Measurements from ENCODE around the gene CCDC33.

Gene CCDC33

DNA sequence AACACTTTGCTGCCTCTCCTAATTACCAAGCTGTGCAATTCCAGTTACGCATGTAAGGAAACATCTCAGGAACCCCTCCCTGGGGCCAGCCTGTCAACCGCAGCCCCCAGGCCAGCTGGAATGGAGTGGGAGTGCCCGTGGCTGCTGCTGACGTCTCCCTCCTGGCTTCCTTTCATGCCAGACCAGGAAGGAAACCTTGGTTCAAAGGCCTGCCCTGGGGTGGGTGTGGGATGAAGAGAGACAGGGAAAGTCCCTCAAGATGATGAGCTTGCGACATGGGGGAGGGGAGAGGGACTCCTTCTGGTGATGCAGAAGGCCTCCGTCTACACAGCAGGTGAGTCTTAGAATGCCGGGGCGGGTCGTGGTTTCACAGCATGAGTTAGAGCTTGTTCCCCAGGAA, 142.7 kb downstream of the CCDC33 start:
- peak in 1 of 2 donors; percentile 58 for DNase-seq (ENCODE audit: low read depth in 1 of 2, low spot score in 1 of 2)

DNA sequence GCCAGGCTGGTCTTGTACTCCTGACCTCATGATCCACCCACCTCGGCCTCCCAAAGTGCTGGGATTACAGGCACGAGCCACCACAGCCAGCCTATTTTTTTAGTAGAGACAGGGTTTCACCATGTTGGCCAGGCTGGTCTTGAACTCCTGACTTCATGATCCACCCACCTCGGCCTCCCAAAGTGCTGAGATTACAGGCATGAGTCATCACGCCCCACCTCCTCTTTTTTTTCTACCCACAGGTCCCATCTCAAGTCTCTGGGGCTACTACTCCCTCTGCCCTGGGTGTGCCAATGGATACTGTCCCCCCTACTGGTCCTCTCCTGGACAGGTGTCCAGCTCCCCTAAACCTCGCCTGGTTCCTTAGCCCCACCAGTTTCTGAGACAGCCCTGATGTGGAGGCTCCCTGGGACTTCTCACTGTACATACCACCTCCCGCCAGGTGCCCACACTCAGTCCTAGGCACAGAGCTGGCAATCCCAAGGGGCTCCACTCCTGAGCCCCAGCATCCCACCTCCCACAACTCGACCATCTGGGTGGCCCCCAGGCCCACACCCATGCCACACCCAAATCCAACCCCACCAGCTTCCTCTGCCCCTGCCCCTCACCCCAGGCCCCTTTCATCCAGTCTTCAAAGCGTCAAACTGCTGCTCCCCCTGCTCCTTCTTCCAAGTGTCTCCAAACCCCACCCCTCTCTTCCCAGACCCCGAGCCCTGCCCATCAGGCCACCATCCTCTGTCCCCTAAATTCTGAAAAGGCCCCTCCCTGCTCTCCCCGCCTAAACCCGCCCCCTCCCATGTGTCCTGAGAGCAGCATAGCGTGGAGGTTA, 144.4 kb downstream of the CCDC33 start:
- DNase-seq (ENCODE audit: low read depth in 1 of 2, low spot score in 1 of 2): no peak

GRCh38 chr15:74381190-74381453, 145.0 kb downstream of the CCDC33 start:
- DNase-seq (ENCODE audit: low read depth in 1 of 2, low spot score in 1 of 2): no peak

DNA sequence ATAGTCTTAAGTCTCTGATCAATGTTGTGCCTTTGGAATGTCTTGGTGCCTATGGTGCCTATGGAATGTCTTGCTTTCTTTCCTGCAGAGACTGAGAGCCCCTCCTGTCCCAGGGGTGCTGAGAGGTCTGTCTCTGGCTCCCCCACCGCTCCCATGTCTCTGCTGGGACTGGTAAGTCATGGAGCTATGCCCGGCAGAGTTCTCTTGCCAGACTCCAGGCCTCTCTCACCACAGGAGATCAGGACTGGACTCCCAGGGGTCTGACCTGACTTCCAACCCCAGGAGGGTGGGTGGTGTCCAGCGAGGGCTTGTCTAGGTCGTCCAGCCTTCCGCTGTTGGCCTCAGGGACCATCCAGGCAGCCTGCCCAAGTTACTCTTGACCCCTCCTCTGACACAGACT, 145.4 kb downstream of the CCDC33 start:
- DNase-seq (ENCODE audit: low read depth in 1 of 2, low spot score in 1 of 2): no peak

DNA sequence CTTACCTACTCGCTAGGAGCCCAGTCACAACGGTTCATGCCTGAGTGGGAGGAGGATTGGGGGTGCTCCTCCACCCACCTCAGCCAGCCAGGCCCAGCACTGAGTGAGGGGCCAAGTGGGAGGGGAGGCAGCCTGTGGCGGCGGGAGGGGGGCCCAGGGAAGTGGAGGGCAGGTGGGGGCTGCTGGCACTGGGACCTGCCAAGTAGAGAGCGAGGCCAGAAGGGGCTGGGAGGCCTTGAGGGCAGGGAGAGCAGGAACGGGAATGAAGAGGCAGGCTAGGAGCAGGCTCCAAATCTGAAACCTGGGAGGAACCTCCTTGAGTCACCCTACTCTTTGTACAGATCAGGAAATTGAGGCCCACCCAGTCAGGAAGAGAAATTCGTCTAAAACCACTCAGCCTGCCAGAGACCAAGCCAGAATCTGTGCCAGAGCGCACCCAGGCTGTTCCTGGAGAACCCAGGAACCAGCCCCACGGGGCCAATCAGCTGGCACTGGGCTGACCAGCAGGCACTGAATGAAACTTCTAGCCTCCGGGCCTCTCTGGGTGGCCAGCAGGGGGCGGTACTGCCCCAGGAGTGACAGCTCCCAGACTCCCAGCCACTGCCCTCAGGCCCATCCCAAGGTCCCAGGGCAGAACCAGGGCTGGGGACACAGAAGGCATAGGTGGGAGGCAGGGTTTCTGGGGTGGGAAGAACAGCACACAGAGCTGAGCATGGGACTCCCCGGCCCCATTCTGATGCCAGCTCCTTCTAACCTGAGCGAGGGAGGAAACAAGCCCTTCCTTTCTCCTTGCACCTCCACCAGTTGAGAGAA, 146.1 kb downstream of the CCDC33 start:
- DNase-seq (ENCODE audit: low read depth in 1 of 2, low spot score in 1 of 2): peak; percentile 56 to 63

- DNase-seq (ENCODE audit: low read depth in 1 of 2, low spot score in 1 of 2): no peak
Measured at GRCh38 chr15:74383286-74383685, 147.2 kb downstream of the CCDC33 start.

DNA sequence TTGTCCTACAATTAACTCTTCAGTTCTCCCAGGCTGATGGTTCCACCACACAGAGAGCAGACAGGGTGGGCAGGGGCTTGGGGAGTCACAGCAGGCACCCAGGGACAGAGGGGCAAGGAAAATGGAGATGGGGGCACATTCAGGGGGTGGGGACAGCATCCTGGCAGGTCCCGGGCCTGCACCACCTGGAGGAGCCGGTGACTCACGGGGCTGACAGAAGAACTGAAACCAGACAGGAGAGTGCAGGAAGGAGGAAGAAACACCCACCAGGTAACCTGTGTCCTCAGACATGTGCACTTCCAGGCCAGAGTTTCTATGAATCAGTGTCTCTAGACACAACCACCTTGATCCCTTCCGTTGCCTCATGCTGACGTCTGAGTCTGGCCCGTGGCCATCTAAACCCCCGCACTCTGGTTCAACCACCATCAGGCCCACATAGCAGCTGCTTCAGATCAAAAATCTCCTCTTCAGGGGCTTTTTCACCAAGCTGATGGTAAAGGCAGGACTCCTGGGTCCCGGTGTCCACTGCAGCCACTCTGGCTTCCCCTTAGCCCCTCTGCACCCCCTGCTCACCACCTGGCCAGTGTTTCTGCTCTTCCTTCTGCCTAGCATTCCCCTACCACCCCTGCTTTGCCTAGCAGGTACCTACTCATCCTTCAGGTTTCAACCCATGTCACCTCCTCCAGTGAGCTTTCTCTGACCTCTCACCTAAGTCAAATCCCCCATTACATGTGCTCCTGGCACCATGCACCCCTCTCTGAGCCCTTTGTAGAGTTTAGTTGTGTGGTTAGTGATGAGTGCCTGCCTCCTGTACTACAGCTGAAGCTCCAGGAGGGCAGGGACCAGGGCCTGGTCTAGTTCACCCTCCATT, 147.8 kb downstream of the CCDC33 start:
- peak in 1 of 2 donors; percentile 57 for DNase-seq (ENCODE audit: low read depth in 1 of 2, low spot score in 1 of 2)

DNA sequence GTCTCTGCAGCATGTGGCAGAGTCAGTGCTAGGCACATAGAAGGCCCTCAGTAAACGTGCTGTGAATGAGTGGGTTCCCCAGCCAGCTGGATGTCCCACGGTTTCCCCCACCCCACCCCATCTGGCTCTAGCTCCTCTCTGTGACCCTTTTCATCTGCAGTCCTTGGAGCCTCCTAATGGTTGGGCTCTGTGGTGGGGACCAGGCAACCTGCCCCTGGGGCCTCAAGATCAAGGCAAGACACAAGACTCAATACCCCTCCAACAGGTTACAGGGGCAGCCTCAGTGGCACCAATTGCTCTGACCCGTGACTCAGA, 148.4 kb downstream of the CCDC33 start:
- DNase-seq (ENCODE audit: low read depth in 1 of 2, low spot score in 1 of 2): no peak

- DNase-seq (ENCODE audit: low read depth in 1 of 2, low spot score in 1 of 2): no peak
Measured at GRCh38 chr15:74384881-74385643, 148.9 kb downstream of the CCDC33 start.

DNA sequence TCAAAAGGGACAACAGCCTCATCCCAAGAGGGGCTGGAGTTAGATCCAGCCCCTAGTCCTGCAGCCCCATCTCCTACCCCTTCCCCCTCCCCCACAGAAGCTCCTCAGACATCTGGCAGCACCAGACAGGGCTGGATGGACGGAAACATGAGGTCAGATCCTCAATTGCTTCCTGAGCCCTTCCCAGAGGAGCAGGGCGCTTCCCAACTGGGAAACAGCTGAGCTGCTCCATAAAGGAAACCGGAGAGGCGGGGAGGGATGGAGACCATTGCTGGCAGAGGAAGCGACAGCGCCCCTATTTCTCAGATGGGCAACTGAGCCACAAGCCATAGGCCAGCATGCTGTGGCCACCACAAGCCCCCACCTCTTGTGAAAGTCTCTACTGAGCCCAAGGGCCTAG, 149.6 kb downstream of the CCDC33 start:
- no peak for DNase-seq (ENCODE audit: low read depth in 1 of 2, low spot score in 1 of 2)
